Suprapubic skin (tissue), 4 donors: ENCODE results near the gene ITPKB.

Source experiments
- CTCF ChIP-seq, 2 donors: fragments of 200-600 bp in 1 of 2; fragments of 450-650 bp in 1 of 2; sonication (generic) in 1 of 2; IDR thresholded peaks; one replicate each; pipeline ENCODE4 v1.5.1; 2016 to 2019; ENCODE audit warnings: antibody characterized with exemption in 2 of 2, mild to moderate bottlenecking in 1 of 2, moderate library complexity in 1 of 2
- EP300 ChIP-seq: sonication (generic); formaldehyde crosslinking; IDR thresholded peaks from one replicate; pipeline ENCODE4 v1.6.1; 2017; ENCODE audit warnings: antibody characterized with exemption
- POLR2A ChIP-seq, 2 donors: fragments of 450-650 bp; IDR thresholded peaks; one replicate each; pipeline ENCODE4 v1.6.1; 2017; ENCODE audit warnings: antibody characterized with exemption in 2 of 2, mild to moderate bottlenecking in 2 of 2, moderate library complexity in 2 of 2
- POLR2AphosphoS5 ChIP-seq, 3 donors: sonication (generic); formaldehyde crosslinking; IDR thresholded peaks; one replicate each; pipeline ENCODE4 v1.6.1; 2017; ENCODE audit warnings: antibody characterized with exemption in 3 of 3

DNA sequence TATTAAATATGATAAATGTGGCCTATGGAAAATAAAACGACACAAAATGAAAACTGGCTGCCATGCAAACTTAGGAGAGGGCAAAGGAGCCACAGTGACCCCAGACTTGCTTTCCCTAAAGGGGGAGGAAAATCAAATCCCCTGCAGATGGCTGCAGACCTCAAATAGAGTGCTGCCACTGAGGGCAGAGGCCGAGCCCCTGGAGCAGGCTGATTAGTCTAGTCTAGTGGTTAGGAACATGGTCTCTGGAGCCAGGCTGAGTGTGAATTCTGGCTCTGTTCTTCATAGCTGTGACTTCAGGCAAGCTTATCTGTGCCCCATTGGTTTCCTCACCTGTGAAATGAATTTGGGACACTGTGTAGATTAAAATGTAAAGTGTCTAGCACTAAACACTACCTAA is 60.8 kb downstream of the ITPKB start:
- TF ChIP-seq POLR2AphosphoS5 (IDR thresholded peaks at IDR 0.05), result no peak
- TF ChIP-seq EP300, result no peak
- TF ChIP-seq CTCF (IDR thresholded peaks at IDR 0.05), result no peak
- TF ChIP-seq POLR2A (IDR thresholded peaks at IDR 0.05), result no peak
